GM12875 (cell line): ENCODE results near the gene CMYA5.
"Not testable (repeated sequence)": the region's sequence is repeated elsewhere in the genome, so short reads cannot be mapped to it uniquely, and the experiment has no call there.

Experiments used
- H3K4me3 ChIP-seq: one replicate; pipeline ENCODE4 v1.5.1; 2011; ENCODE audit warnings: low read depth, low read length, control low read depth
- TF ChIP-seq, protein P1 (sequence below): IDR thresholded peaks from 2 replicates; pipeline ENCODE4 v1.5.1; 2011; ENCODE audit warnings: low read depth, mild to moderate bottlenecking, control low read depth, inconsistent platforms, low read length, moderate library complexity, borderline replicate concordance; ENCODE audit not compliant: insufficient read depth

The CMYA5 gene

DNA sequence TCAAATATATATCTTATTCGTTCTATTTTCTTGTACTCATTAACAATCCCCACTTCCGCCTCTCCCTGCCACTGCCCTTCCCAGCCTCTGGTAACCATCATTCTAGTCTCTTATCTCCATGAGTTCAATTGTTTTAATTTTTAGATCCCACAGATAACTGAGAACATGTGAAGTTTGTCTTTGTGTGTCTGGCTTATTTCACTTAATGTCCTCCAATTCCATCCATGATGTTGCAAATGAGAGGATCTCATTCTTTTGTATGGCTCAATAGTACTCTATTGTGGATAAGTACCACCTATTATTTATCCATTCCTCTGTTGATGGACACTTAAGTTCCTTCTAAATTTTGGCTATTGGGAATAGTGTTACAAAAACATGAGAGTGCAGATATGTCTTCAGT lies 17.2 kb upstream of the CMYA5 start:
- TF ChIP-seq, protein P1, sequence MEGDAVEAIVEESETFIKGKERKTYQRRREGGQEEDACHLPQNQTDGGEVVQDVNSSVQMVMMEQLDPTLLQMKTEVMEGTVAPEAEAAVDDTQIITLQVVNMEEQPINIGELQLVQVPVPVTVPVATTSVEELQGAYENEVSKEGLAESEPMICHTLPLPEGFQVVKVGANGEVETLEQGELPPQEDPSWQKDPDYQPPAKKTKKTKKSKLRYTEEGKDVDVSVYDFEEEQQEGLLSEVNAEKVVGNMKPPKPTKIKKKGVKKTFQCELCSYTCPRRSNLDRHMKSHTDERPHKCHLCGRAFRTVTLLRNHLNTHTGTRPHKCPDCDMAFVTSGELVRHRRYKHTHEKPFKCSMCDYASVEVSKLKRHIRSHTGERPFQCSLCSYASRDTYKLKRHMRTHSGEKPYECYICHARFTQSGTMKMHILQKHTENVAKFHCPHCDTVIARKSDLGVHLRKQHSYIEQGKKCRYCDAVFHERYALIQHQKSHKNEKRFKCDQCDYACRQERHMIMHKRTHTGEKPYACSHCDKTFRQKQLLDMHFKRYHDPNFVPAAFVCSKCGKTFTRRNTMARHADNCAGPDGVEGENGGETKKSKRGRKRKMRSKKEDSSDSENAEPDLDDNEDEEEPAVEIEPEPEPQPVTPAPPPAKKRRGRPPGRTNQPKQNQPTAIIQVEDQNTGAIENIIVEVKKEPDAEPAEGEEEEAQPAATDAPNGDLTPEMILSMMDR: no peak

DNA sequence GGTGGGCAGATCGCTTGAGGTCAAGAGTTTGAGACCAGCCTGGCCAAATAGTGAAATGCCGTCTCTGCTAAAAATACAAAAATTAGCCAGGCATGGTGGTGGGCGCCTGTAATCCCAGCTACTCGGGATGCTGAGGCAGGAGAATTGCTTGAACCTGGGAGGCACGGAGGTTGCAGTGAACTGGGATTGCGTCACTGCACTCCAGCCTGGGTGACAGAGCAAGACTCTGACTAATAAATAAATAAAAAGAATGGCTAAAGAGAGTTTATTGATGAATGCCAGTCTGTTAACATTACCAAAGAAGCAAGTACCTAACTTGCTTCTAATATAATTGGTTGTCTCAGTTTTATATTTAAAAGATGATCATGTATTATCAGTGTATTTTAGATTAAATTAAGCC lies 13.3 kb upstream of the CMYA5 start:
- not testable (repeated sequence) for H3K4me3 ChIP-seq

More for the DNA sequence above, 17.2 kb upstream of the CMYA5 start:
- H3K4me3 ChIP-seq: no peak overlapping the region

DNA sequence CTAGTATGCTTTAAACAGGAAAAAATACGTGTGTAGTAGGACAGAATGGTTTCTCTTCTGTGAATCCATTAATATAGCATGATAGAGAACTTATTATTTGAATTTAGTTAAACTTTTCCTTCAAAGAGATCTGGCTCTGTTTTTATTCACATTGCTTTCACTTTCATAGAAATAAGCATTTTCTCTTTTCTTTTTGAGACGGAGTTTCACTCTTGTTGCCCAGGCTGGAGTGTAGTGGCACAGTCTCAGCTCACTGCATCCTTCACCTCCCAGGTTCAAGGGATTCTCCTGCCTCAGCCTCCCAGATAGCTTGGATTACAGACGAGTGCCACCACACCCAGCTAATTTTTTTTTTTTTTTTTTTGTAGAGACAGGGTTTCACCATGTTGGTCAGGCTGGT lies 7.5 kb upstream of the CMYA5 start:
- not testable (repeated sequence) for H3K4me3 ChIP-seq

DNA sequence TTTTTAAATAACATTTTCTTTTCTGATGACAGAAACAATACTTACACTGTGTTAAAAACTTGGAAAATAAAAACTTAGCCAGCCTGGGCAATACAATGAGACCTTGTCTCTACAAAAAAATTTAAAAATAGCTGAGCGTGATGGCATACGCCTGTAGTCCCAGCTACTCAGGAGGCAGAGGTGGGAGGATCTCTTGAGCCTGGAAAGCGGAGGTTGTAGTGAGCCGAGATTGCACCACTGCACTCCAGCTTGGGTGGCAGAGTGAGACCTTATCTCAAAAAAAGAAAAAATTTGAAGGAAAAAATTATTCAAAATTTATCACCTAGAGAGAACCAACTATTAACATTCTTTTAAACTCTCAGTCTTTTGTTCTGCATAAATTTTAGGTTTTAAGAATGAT lies 4.9 kb upstream of the CMYA5 start:
- TF ChIP-seq, protein P1: no peak

DNA sequence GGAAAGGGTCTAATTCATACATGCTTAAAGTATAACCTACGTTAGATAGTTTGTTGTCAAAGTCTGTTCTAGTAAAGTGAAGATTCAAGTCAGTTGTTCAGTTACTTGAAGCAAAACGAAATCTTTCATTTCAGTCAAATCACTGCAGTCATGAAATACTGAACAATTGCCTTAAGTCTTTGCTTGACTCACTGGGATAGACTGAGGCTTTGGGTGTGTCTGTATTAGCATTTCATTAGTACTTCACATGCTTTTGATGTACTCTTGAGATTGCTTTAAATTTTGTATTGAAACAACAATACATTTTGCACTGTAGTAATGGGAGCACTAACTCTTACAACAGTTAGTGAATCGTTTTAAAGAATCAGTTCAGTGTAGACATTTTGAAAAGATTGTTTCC lies 4.0 kb upstream of the CMYA5 start:
- no peak overlapping the region for H3K4me3 ChIP-seq
- TF ChIP-seq, protein P1: no peak

More for the DNA sequence above, 4.9 kb upstream of the CMYA5 start:
- no peak overlapping the region for H3K4me3 ChIP-seq

DNA sequence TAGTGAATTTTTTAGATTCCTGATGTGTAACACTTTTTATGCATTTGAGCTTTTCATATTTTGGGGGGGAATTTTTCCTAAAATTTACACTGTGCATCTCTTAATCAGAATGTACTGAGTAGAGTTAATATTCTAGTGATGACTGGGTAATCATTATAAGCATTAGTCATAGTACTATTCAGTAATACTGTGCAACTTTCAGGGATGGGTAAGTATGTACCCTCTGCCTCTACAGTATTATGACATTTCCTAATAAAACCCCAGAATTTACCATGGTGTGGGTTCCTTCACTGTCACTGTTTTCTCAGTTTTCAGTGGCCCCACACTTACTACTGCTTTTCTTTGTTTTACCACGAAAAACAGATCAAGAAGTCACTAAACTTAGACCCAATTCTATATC lies 2.8 kb upstream of the CMYA5 start:
- H3K4me3 ChIP-seq: no peak overlapping the region
- TF ChIP-seq, protein P1: no peak

DNA sequence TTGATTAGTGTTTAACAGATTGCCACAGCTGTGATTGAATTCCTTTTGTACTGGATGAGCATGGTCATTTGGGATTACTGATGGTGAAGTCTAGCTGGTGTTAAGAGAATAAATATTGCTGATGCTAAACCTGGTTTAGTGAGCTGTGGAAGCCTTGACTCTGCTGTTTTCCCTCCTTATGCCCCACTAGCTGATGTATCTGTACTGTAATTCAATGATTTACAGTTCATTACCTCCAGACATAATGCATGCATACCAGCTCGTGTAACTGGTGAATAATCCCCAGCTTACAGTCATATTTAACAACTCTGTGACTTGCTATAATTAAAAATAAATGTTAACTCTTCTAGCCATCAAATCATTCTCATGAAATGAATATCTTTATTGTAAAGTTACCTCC lies 1.7 kb upstream of the CMYA5 start:
- no peak overlapping the region for H3K4me3 ChIP-seq
- TF ChIP-seq, protein P1: no peak

DNA sequence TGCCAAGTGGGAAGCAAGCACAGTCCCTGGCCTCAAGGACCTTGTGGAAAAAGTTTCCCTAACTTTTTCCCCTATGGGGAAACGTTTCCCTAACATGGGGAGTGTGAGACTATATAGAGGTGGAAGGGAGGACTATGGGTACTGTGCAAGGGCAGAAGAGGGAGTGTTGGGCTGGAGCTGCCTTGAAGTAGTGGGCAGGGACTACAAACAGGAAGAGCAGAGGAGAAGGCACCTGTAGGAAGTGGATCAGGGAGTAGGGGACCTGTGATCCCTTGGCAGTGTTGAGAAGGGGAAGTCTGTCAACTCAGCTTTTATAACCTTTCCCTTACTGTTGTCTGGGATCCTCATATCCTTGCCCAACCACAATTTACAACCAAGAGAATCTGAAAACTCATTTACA lies 1.4 kb downstream of the CMYA5 start:
- no peak overlapping the region for H3K4me3 ChIP-seq
- TF ChIP-seq, protein P1: no peak
